Kidney (tissue), 14 donors: Measurements from ENCODE around the gene DSG2. TPM values are rescaled to one million over a fixed set of nuclear protein-coding genes. Genes with fewer than 3 reads are reported as not detected.

Source experiments
- DNase-seq, 5 donors: peaks; one replicate each; pipeline ENCODE4 v3.0.0-alpha.2; 2013 to 2020
- FAIRE-seq: peaks from 2 replicates; lab custom pipeline; 2012; peaks lifted over from hg19 to GRCh38; lab: Jason Lieb, UNC
- H3K27ac ChIP-seq, 2 donors: one replicate each; pipeline ENCODE4 v1.7.0; 2013; ENCODE audit warnings: low read depth in 2 of 2, low read length in 2 of 2, inconsistent platforms in 1 of 2
- H3K27me3 ChIP-seq: one replicate; pipeline ENCODE4 v1.7.1; 2013; ENCODE audit warnings: low read length, inconsistent platforms; ENCODE audit not compliant: control insufficient read depth, insufficient read depth
- H3K36me3 ChIP-seq, 3 donors: one replicate each; pipeline versions ENCODE4 v1.7.0 to v1.7.1; 2013; ENCODE audit warnings: low read length in 3 of 3, control low read depth in 1 of 3, inconsistent platforms in 1 of 3; ENCODE audit not compliant: insufficient read depth in 3 of 3, control insufficient read depth in 2 of 3
- H3K4me1 ChIP-seq, 3 donors: one replicate each; pipeline versions ENCODE4 v1.7.0 to v1.7.1; 2013; ENCODE audit warnings: low read length in 3 of 3, inconsistent platforms in 1 of 3, low read depth in 1 of 3; ENCODE audit not compliant: control insufficient read depth in 2 of 3, insufficient read depth in 2 of 3
- H3K4me3 ChIP-seq, 3 donors: one replicate each; pipeline versions ENCODE4 v1.7.0 to v1.8.1; 2013; ENCODE audit warnings: low read length in 3 of 3, control low read depth in 1 of 3, inconsistent platforms in 1 of 3
- H3K9ac ChIP-seq, 3 donors: one replicate each; pipeline versions ENCODE4 v1.7.0 to v1.7.1; 2013; ENCODE audit warnings: low read length in 3 of 3, control low read depth in 1 of 3, inconsistent platforms in 1 of 3
- H3K9me3 ChIP-seq, 3 donors: one replicate each; pipeline versions ENCODE4 v1.7.0 to v1.7.1; 2013; ENCODE audit warnings: low read length in 3 of 3, control low read depth in 1 of 3, inconsistent platforms in 1 of 3; ENCODE audit not compliant: control insufficient read depth in 2 of 3, insufficient read depth in 1 of 3
- CTCF ChIP-seq: IDR thresholded peaks from 3 replicates; pipeline ENCODE4 v1.5.1; 2012; ENCODE audit warnings: mild to moderate bottlenecking, moderate library complexity, borderline replicate concordance; ENCODE audit not compliant: insufficient read depth; ENCODE audit errors: extremely low read depth
- intact Hi-C: fragments of 100-400 bp; cut with DNase I; formaldehyde crosslinking; loops from one replicate; pipeline ENCODE4 v1.11.1; 2022
- polyA plus RNA-seq: library from polyadenylated mRNA; stranded (reverse); fragments of 350-450 nt; fragmentation: Illumina TruSeq; extraction: RNeasy Lipid Tissue Mini Kit (QIAGEN cat#74804); gene quantifications from one replicate; pipeline ENCODE4 v1.2.3, GENCODE V29; 2014; ENCODE audit warnings: low read depth, low replicate concordance; ENCODE audit not compliant: insufficient read depth
- total RNA-seq: library from RNA; stranded (reverse); fragmentation: NEBNext Ultra II Directional; extraction: Animal tissue kit (Norgen Biotek cat#: 25700); gene quantifications from one replicate; pipeline ENCODE4 v1.2.1, GENCODE V29; 2021
- donor health status: control.
- donor health status: control.
- donor health status: control.
- donor health status: control.
- donor health status: control.
- donor health status: DM: yes; HTN: yes; CAD: no.
- donor health status: Normal renal cell carcinoma (clear cell type).

The DSG2 gene
- total and polyA plus RNA-seq, 2 donors from 2014 or later = 20.5 to 63.0 TPM

- no peaks in the 10 kb centered on the region for H3K27me3 ChIP-seq
- intact Hi-C loops = no loop called here
- no peak for DNase-seq
Measured at GRCh38 chr18:31591628-31592027, 93.7 kb downstream of the DSG2 start, which contains the start of gene TTR. TTR (plus strand) TSS chr18:31591877; CDS start chr18:31591903, 26 bp downstream.

GRCh38 chr18:31592506-31593157 lies 94.7 kb downstream of the DSG2 start:
- no peak for FAIRE-seq
- Histone ChIP-seq H3K9ac (no peak overlapping the region), H3K9me3 (no peaks in the 10 kb centered on the region), H3K4me3 (no peak overlapping the region), H3K36me3 (no peaks in the 10 kb centered on the region), H3K4me1 (no peaks in the 10 kb centered on the region), H3K27ac (no peak overlapping the region), H3K27me3 (no peaks in the 10 kb centered on the region)
- DNase-seq = no peak
- TF ChIP-seq CTCF = no peak
- intact Hi-C loops = no loop called here

More at GRCh38 chr18:31591628-31592027, 93.7 kb downstream of the DSG2 start, which contains the start of gene TTR:
- Histone ChIP-seq H3K4me3 (no peak within 1 kb of the TSS), H3K36me3 (no peaks in the 10 kb centered on the region), H3K9me3 (no peaks in the 10 kb centered on the region), H3K9ac (no peak within 1 kb of the TSS), H3K27ac (no peak within 1 kb of the TSS), H3K4me1 (no peaks in the 10 kb centered on the region)
- TF ChIP-seq CTCF = no peak
- no peak for FAIRE-seq

GRCh38 chr18:31595121-31595771 lies 97.3 kb downstream of the DSG2 start:
- no peaks in the 10 kb centered on the region for H3K4me1 ChIP-seq
- H3K4me3 ChIP-seq = no peak overlapping the region
- no peak overlapping the region for H3K9ac ChIP-seq
- DNase-seq = no peak
- no peak overlapping the region for H3K27ac ChIP-seq
- H3K27me3 ChIP-seq = no peaks in the 10 kb centered on the region
- intact Hi-C loops = no loop called here
- no peak for FAIRE-seq
- no peak for TF ChIP-seq CTCF
- H3K9me3 ChIP-seq = no peaks in the 10 kb centered on the region
- H3K36me3 ChIP-seq = no peaks in the 10 kb centered on the region
